Endothelial cell of umbilical vein (primary cell): ENCODE results near the gene CMSS1.

Experiments
- CTCF ChIP-seq, 2 donors: IDR thresholded peaks; 1 replicate in 1 of 2; 2 replicates in 1 of 2; pipeline ENCODE4 v1.5.1; 2011; ENCODE audit warnings: low read length in 2 of 2, mild to moderate bottlenecking in 2 of 2, moderate library complexity in 2 of 2, control low read depth in 1 of 2, inconsistent platforms in 1 of 2, low read depth in 1 of 2; ENCODE audit not compliant: insufficient read depth in 1 of 2; ENCODE audit errors: extremely low read depth in 1 of 2
- EZH2 ChIP-seq: IDR thresholded peaks from 2 replicates; pipeline ENCODE4 v1.6.1; 2012; ENCODE audit warnings: borderline replicate concordance, low read depth, mild to moderate bottlenecking, moderate library complexity, low read length, inconsistent platforms; ENCODE audit not compliant: severe bottlenecking
- FOS ChIP-seq: IDR thresholded peaks from 2 replicates; pipeline ENCODE4 v1.6.1; 2011; ENCODE audit warnings: mild to moderate bottlenecking, low read length, moderate library complexity, borderline replicate concordance; ENCODE audit not compliant: insufficient read depth
- MAX ChIP-seq: IDR thresholded peaks from 2 replicates; pipeline ENCODE4 v1.6.1; 2011; ENCODE audit not compliant: insufficient read depth, insufficient read length
- POLR2A ChIP-seq: IDR thresholded peaks from 2 replicates; pipeline ENCODE4 v1.6.1; 2012; ENCODE audit warnings: low read depth, mild to moderate bottlenecking, control low read depth, low read length
- POLR2AphosphoS5 ChIP-seq: IDR thresholded peaks from 2 replicates; pipeline ENCODE4 v1.6.1; 2012; ENCODE audit warnings: low read depth, mild to moderate bottlenecking, control low read depth, low read length, moderate library complexity; ENCODE audit not compliant: insufficient read depth

GRCh38 chr3:100131241-100131640 is 313.6 kb downstream of the CMSS1 start:
- TF ChIP-seq CTCF (IDR thresholded peaks at IDR 0.05; ENCODE audit: extremely low read depth in 1 of 2, insufficient read depth in 1 of 2, low read depth in 1 of 2, low read length in 2 of 2) (no peak), FOS (no peak), POLR2A (no peak), EZH2 (no peak), POLR2AphosphoS5 (no peak), MAX (no peak)
